Mesenchymal stem cell (in vitro differentiated cells and primary cell): Measurements from ENCODE around the gene MYO9B.

Experiments used
- DNase-seq: peaks from one replicate; pipeline ENCODE4 v3.0.0-alpha.2; 2013
- H2AFZ ChIP-seq: one replicate; pipeline ENCODE4 v1.6.1; 2013; ENCODE audit warnings: low read depth, mild to moderate bottlenecking, control low read depth, inconsistent platforms, low read length, moderate library complexity
- H2AK5ac ChIP-seq: 2 replicates; pipeline ENCODE4 v1.6.1; 2013; ENCODE audit warnings: low read length, moderate library complexity, mild to moderate bottlenecking, inconsistent platforms; ENCODE audit not compliant: severe bottlenecking
- H2BK120ac ChIP-seq: one replicate; pipeline ENCODE4 v1.6.1; 2013; ENCODE audit warnings: low read depth, mild to moderate bottlenecking, inconsistent platforms, low read length, moderate library complexity
- H2BK12ac ChIP-seq, 2 experiments: one replicate each; pipeline ENCODE4 v1.6.1; 2013; ENCODE audit warnings: inconsistent platforms in 2 of 2, low read length in 2 of 2, mild to moderate bottlenecking in 2 of 2, moderate library complexity in 2 of 2, control low read depth in 1 of 2
- H2BK15ac ChIP-seq: one replicate; pipeline ENCODE4 v1.6.1; 2013; ENCODE audit warnings: mild to moderate bottlenecking, low read depth, inconsistent platforms; ENCODE audit not compliant: poor library complexity, severe bottlenecking
- H2BK5ac ChIP-seq: 2 replicates; pipeline ENCODE4 v1.6.1; 2013; ENCODE audit warnings: low read depth, mild to moderate bottlenecking, low read length, control low read depth, inconsistent platforms; ENCODE audit not compliant: poor library complexity, severe bottlenecking
- H3K14ac ChIP-seq, 2 experiments: one replicate each; pipeline ENCODE4 v1.6.1; 2013; ENCODE audit warnings: inconsistent platforms in 2 of 2, low read length in 2 of 2, control low read depth in 1 of 2, mild to moderate bottlenecking in 1 of 2, moderate library complexity in 1 of 2
- H3K18ac ChIP-seq, 2 experiments: one replicate each; pipeline ENCODE4 v1.6.1; 2013; ENCODE audit warnings: inconsistent platforms in 2 of 2, low read length in 2 of 2, control low read depth in 1 of 2, low read depth in 1 of 2, mild to moderate bottlenecking in 1 of 2
- H3K23ac ChIP-seq, 2 experiments: one replicate each; pipeline ENCODE4 v1.6.1; 2013; ENCODE audit warnings: inconsistent platforms in 2 of 2, low read length in 2 of 2, mild to moderate bottlenecking in 2 of 2, moderate library complexity in 2 of 2, control low read depth in 1 of 2
- H3K27ac ChIP-seq: 2 replicates; pipeline ENCODE4 v1.5.1; 2013; ENCODE audit warnings: mild to moderate bottlenecking, moderate library complexity, low read length, control low read depth, inconsistent platforms; ENCODE audit not compliant: poor library complexity, severe bottlenecking
- H3K27me3 ChIP-seq, 2 experiments: 2 replicates each; pipeline versions ENCODE4 v1.6.1 to v1.7.0; 2013; ENCODE audit warnings: low read length in 2 of 2, mild to moderate bottlenecking in 2 of 2, moderate library complexity in 2 of 2, control low read depth in 1 of 2, inconsistent platforms in 1 of 2; ENCODE audit not compliant: control insufficient read depth in 1 of 2, insufficient read depth in 1 of 2
- H3K36me3 ChIP-seq, 2 experiments: 2 replicates each; pipeline versions ENCODE4 v1.6.1 to v1.7.0; 2013; ENCODE audit warnings: low read length in 2 of 2, control low read depth in 1 of 2, inconsistent platforms in 1 of 2, low read depth in 1 of 2, mild to moderate bottlenecking in 1 of 2; ENCODE audit not compliant: insufficient read depth in 2 of 2, control insufficient read depth in 1 of 2
- H3K4ac ChIP-seq, 2 experiments: one replicate each; pipeline ENCODE4 v1.6.1; 2013; ENCODE audit warnings: inconsistent platforms in 2 of 2, low read length in 2 of 2, mild to moderate bottlenecking in 2 of 2, moderate library complexity in 2 of 2, control low read depth in 1 of 2, low read depth in 1 of 2
- H3K4me1 ChIP-seq: 2 replicates; pipeline ENCODE4 v1.6.1; 2013; ENCODE audit warnings: low read depth, low read length, control low read depth; ENCODE audit not compliant: control insufficient read depth, insufficient read depth
- H3K4me2 ChIP-seq: 2 replicates; pipeline ENCODE4 v1.6.1; 2013; ENCODE audit warnings: low read length, mild to moderate bottlenecking, inconsistent platforms; ENCODE audit not compliant: poor library complexity, severe bottlenecking
- H3K4me3 ChIP-seq, 2 experiments: 2 replicates each; pipeline versions ENCODE4 v1.5.1 to v1.7.0; 2013; ENCODE audit warnings: low read length in 2 of 2, mild to moderate bottlenecking in 2 of 2, control low read depth in 1 of 2, low read depth in 1 of 2; ENCODE audit not compliant: insufficient read depth in 1 of 2
- H3K79me1 ChIP-seq: replicated peaks from 2 replicates; pipeline ENCODE4 v1.6.1; 2013; ENCODE audit warnings: mild to moderate bottlenecking, control low read depth, low read length, inconsistent platforms; ENCODE audit not compliant: poor library complexity, severe bottlenecking
- H3K9ac ChIP-seq: 2 replicates; pipeline ENCODE4 v1.7.0; 2013; ENCODE audit warnings: mild to moderate bottlenecking, low read length, moderate library complexity
- H3K9me3 ChIP-seq: 2 replicates; pipeline ENCODE4 v1.7.0; 2013; ENCODE audit warnings: mild to moderate bottlenecking, low read length; ENCODE audit not compliant: control insufficient read depth
- H4K8ac ChIP-seq: one replicate; pipeline ENCODE4 v1.6.1; 2013; ENCODE audit warnings: inconsistent platforms, mild to moderate bottlenecking, low read length, moderate library complexity
- H4K91ac ChIP-seq: one replicate; pipeline ENCODE4 v1.6.1; 2013; ENCODE audit warnings: mild to moderate bottlenecking, low read length, inconsistent platforms
- WGBS: methylation state at CpG from one replicate; pipeline ENCODE4 v1.1.7; 2013; ENCODE audit warnings: mixed read lengths; 5-methylcytosine and 5-hydroxymethylcytosine counted together

MYO9B gene

GRCh38 chr19:17027535-17027975 is 48.0 kb upstream of the MYO9B start:
- H4K8ac ChIP-seq: no peak overlapping the region
- H2AFZ ChIP-seq: no peak overlapping the region
- no peak overlapping the region for H2BK12ac ChIP-seq
- no peaks in the 10 kb centered on the region for H3K79me1 ChIP-seq
- H4K91ac ChIP-seq: no peak overlapping the region
- WGBS: 60% methylated on average over 7 of the region's 7 CpGs
- H2BK120ac ChIP-seq: no peak overlapping the region
- no peak overlapping the region for H3K4me3 ChIP-seq
- H3K27ac ChIP-seq: no peak overlapping the region
- H3K18ac ChIP-seq: no peak overlapping the region
- H3K14ac ChIP-seq: peak overlapping the region in 1 of 2 experiments; percentile 83
- peaks cover 13% of the 10 kb centered on the region for H3K9me3 ChIP-seq
- H3K27me3 ChIP-seq: peaks cover 51 to 57% of the 10 kb centered on the region in 2 experiments
- no peak overlapping the region for H3K9ac ChIP-seq
- H3K4me2 ChIP-seq: no peak overlapping the region
- no peak overlapping the region for H3K4ac ChIP-seq
- H3K36me3 ChIP-seq: no peaks in the 10 kb centered on the region
- H2BK15ac ChIP-seq: no peak overlapping the region
- no peak overlapping the region for H2BK5ac ChIP-seq
- no peak overlapping the region for H2AK5ac ChIP-seq
- no peak for DNase-seq
- peak overlapping the region in 1 of 2 experiments; percentile 84 for H3K23ac ChIP-seq
- H3K4me1 ChIP-seq: peaks cover 9% of the 10 kb centered on the region

GRCh38 chr19:17031741-17032140 is 43.8 kb upstream of the MYO9B start:
- no peak overlapping the region for H2BK120ac ChIP-seq
- no peak overlapping the region for H3K18ac ChIP-seq
- H2AFZ ChIP-seq: no peak overlapping the region
- no peaks in the 10 kb centered on the region for H3K79me1 ChIP-seq
- H3K27me3 ChIP-seq: peaks cover 26 to 36% of the 10 kb centered on the region in 2 experiments
- H4K8ac ChIP-seq: no peak overlapping the region
- WGBS: 85% methylated on average over 6 of the region's 6 CpGs
- no peaks in the 10 kb centered on the region for H3K36me3 ChIP-seq
- H3K23ac ChIP-seq: no peak overlapping the region
- no peak overlapping the region for H2AK5ac ChIP-seq
- H2BK5ac ChIP-seq: no peak overlapping the region
- H3K4ac ChIP-seq: no peak overlapping the region
- H3K4me2 ChIP-seq: no peak overlapping the region
- H2BK15ac ChIP-seq: no peak overlapping the region
- H3K4me3 ChIP-seq: no peak overlapping the region
- H3K4me1 ChIP-seq: peaks cover 2% of the 10 kb centered on the region
- DNase-seq: no peak
- H3K14ac ChIP-seq: no peak overlapping the region
- H3K9me3 ChIP-seq: no peaks in the 10 kb centered on the region
- no peak overlapping the region for H2BK12ac ChIP-seq
- H3K9ac ChIP-seq: no peak overlapping the region
- no peak overlapping the region for H3K27ac ChIP-seq
- no peak overlapping the region for H4K91ac ChIP-seq

DNA sequence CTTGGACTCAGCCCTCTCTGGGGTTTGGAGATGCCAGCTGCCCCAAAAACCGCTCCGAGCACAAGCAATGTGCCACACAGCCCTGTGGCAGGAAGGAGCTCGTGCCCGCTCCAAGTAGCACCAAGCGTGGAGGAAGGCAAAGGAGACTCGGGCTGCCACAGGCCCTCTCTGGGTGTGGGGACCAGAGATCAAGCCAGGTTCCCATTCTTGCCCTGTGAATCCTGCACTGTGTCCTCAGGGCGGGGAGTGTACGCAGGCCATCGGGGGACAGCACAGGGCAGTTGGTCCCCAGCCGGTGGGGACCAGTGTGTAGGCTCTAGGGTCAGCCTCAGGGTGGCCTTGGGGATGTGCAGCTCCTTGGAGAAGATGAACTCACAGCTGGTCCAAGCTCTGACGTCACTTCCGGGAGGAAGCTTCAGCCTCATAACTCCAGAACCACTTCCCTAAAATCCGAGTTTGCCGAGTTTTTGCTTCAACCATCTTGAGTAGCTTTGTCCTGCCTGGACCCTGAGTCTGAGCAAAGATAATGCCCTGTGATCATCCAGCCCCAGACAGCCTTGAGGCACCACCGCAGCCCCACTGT is 39.6 kb upstream of the MYO9B start:
- Histone ChIP-seq H3K27ac (no peak overlapping the region), H3K9me3 (no peaks in the 10 kb centered on the region)

DNA sequence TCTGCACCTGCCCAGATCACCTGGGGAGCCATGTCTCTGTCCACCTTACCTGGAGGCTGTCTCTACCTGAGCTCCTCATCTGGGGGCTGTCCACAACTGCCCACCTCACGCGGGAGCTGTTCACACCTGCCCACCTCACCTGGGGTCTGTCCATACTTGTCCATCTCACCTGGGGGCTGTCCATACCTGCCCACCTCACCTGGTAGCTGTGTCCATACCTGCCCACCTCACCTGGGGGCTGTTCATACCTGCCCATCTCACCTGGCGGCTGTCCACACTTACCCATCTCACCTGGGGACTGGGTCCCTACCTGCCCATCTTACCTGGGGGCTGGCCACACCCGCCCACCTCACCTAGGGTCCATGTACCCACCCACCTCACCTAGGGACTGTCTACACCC is 38.9 kb upstream of the MYO9B start:
- Histone ChIP-seq H3K18ac (no peak overlapping the region), H4K91ac (no peak overlapping the region), H3K4ac (no peak overlapping the region), H2AFZ (no peak overlapping the region), H3K4me3 (no peak overlapping the region), H3K27me3 (peaks cover 8 to 33% of the 10 kb centered on the region in 2 experiments), H2BK120ac (no peak overlapping the region), H2BK15ac (no peak overlapping the region), H3K27ac (no peak overlapping the region), H2BK5ac (no peak overlapping the region), H3K79me1 (no peaks in the 10 kb centered on the region), H3K36me3 (no peaks in the 10 kb centered on the region), H3K9ac (no peak overlapping the region), H3K4me2 (no peak overlapping the region), H2BK12ac (no peak overlapping the region), H2AK5ac (no peak overlapping the region), H3K9me3 (no peaks in the 10 kb centered on the region), H3K23ac (no peak overlapping the region), H3K14ac (no peak overlapping the region), H4K8ac (no peak overlapping the region), H3K4me1 (no peaks in the 10 kb centered on the region)
- WGBS: 73% methylated on average over 4 of the region's 4 CpGs
- DNase-seq: no peak

More for the DNA sequence above, 39.6 kb upstream of the MYO9B start:
- no peak for DNase-seq
- Histone ChIP-seq H2BK15ac (no peak overlapping the region), H2BK12ac (no peak overlapping the region), H3K27me3 (peaks cover 5 to 32% of the 10 kb centered on the region in 2 experiments), H3K9ac (no peak overlapping the region), H3K23ac (no peak overlapping the region), H3K36me3 (no peaks in the 10 kb centered on the region), H4K91ac (no peak overlapping the region), H2BK5ac (no peak overlapping the region), H2AFZ (no peak overlapping the region), H2AK5ac (no peak overlapping the region), H3K4me1 (no peaks in the 10 kb centered on the region), H2BK120ac (no peak overlapping the region), H3K4me2 (no peak overlapping the region), H4K8ac (no peak overlapping the region), H3K4me3 (no peak overlapping the region), H3K14ac (no peak overlapping the region), H3K4ac (no peak overlapping the region), H3K18ac (no peak overlapping the region), H3K79me1 (no peaks in the 10 kb centered on the region)
- 91% methylated on average over 15 of the region's 15 CpGs for WGBS
